Hypothalamus (tissue), 51 donors: ENCODE results near the gene ELANE.
A peak's percentile ranks its signal among the peaks of the same experiment; 100 is the strongest.
"Not testable (repeated sequence)": the region's sequence is repeated elsewhere in the genome, so short reads cannot be mapped to it uniquely, and the experiment has no call there.

Experiments
- DNase-seq, 51 donors: peaks; one replicate each; lab custom pipeline; 2025; lab: John Stamatoyannopoulos, UW

The ELANE gene

GRCh38 chr19:891421-892200 is 39.5 kb downstream of the ELANE start:
- DNase-seq, result not testable (repeated sequence)

- no peak for DNase-seq
Measured at GRCh38 chr19:892243-892893, 40.3 kb downstream of the ELANE start.

DNA sequence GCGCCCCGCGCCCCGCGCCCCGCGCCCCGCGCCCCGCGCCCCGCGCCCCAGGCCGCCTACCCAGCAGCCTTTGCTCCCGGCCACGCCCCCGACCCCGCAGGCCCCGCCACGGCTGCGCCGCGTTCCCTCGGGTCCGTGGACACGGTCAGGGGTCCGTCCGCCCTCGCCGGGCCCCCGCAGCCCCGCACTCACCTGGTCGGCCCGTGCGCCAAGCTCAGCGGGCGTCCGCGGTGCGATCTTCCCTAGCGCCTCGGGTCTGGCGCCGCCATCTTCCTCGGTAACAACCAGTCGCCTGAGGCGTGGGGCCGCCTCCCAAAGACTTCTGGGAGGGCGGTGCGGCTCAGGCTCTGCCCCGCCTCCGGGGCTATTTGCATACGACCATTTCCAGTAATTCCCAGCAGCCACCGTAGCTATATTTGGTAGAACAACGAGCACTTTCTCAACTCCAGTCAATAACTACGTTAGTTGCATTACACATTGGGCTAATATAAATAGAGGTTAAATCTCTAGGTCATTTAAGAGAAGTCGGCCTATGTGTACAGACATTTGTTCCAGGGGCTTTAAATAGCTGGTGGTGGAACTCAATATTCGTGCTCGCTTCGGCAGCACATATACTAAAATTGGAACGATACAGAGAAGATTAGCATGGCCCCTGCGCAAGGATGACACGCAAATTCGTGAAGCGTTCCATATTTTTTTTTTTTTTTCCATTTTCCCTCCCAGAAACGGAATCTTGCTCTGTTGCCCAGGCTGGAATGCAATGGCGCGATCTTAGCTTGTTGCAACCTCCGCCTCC is 41.0 kb downstream of the ELANE start, which contains the start of the genes MED16 and RNU6-9:
TSS of gene MED16 (minus strand) at position 294 of the 796 bp plus-strand sequence. CDS start 2,056 bp downstream, outside the sequence.
TSS of gene RNU6-9 (plus strand) at position 591 of the 796 bp plus-strand sequence.
- DNase-seq, result peak; percentile 24 to 95 (median 83)

GRCh38 chr19:896434-896833 is 44.3 kb downstream of the ELANE start:
- no peak for DNase-seq

DNA sequence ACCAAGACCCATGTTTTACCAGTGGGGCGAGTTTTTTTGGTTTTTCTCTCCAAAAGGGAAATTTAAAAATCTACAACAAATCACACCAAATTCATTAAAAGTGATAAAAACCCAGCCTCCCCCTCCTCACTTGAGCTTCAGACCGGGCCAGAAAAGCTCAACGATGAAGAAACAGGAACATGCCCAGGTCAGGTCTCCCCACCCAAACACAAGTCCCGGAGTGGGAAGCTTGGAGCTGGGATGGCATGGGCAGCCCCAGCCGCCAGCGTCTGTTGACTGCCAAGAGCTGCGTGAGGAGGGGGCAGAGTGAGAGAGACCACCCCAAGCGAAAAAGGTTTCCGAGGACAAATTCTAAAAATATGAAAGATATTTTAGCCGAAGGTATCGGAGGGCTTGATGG is 44.9 kb downstream of the ELANE start:
- no peak for DNase-seq

DNA sequence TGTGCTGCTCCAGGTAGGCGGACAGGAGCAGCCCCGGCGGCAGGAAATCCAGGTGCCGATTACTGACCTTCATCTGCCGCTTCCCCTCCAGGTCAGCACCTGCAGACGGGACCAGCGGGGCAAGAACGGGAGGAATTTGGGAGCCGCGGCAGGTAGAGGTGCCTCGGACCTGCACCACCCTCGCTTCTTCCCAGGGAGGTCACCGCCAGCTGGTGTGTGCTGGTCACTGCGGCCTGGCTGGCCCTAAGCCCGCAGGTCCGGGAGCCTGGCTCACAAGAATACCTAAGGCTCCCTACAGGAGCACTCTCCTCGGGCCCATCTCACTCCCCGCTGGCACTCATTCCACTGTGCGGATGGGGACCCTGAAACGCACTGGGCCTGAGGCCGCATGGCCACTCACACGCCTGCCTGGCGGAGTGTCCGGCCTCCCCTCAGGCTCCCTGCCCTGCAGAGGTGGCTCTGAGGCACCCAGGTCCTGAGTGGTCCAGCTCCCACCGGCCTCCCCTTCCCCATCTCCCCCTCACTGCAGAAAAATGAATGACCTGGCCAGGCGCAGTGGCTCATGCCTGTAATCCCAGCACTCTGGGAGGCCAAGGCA is 45.4 kb downstream of the ELANE start:
- DNase-seq, result no peak

- DNase-seq, result peak in 25 of 51 donors; percentile 12 to 76 (median 47)
Measured at GRCh38 chr19:898663-899062, 46.6 kb downstream of the ELANE start.

DNA sequence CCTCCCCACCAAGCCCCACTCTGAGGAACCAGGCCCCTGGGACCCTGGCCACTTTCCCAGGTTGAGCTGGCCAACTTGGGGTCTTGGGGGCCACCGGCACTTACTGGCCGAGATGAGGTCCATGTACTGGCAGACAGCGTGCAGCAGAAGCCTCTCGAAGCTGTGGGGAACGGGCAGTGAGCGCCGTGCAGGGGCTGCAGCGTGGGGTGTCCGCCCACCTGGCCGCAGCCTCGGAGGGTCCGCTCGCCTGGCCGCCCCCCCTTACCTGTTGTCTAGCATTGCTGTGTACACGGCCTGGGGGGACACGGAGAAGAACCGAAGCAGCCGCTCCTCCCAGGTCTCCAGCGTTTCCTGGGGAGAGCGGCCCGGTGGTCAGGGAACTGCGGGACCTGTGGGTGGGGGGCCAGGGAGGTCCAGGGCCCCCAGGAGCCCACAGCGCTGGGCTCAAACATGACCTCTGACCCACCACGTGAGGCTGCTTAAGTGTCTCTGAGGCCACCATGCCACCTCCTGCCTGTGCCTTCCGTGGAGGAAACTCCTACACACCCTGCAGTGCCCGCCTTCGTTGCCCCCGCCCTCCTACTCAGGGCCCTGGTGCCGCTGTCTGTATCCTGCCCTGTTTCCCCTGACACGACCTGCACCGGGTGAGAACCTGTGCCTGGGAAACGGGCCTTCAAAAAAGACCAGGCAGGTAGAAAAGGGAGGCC is 47.4 kb downstream of the ELANE start:
- no peak for DNase-seq

- DNase-seq, result no peak
Measured at GRCh38 chr19:900043-900301, 47.9 kb downstream of the ELANE start.

DNA sequence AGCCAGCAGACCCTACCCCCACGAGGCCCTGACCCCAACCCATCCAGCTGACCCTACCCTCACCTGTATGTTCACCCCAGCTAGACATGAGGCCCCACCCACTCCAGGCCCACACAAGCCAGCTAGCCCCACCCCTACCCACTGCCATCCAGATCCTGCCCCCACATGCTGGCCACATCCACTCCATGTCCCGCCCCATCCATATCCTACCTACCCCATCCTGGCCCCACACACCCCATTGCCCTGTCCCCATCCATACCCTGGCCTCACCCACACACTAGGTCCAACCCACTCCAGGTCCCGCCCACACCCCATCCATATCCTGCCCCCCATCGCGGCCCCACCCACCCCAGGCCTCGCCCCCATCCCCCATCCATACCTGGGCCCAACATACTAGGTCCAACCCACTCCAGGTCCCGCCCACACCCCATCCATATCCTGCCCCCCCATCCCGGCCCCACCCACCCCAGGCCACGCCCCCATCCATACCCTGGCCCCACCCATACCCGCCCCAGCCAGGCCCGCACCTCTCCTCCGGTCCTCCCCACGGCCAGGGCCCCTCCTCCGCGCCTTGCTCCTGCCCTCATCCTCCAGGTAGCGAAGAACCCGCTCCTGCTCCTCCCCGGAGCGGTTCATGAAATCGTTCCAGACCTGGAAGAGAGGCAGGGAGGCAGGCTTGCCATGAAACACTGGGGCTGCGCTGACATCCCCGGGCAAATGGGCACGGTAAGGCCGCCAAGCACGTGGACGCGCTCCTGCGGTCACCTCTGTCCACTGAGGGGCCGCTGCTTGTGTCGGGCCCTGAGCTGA is 48.4 kb downstream of the ELANE start:
- DNase-seq, result no peak

DNA sequence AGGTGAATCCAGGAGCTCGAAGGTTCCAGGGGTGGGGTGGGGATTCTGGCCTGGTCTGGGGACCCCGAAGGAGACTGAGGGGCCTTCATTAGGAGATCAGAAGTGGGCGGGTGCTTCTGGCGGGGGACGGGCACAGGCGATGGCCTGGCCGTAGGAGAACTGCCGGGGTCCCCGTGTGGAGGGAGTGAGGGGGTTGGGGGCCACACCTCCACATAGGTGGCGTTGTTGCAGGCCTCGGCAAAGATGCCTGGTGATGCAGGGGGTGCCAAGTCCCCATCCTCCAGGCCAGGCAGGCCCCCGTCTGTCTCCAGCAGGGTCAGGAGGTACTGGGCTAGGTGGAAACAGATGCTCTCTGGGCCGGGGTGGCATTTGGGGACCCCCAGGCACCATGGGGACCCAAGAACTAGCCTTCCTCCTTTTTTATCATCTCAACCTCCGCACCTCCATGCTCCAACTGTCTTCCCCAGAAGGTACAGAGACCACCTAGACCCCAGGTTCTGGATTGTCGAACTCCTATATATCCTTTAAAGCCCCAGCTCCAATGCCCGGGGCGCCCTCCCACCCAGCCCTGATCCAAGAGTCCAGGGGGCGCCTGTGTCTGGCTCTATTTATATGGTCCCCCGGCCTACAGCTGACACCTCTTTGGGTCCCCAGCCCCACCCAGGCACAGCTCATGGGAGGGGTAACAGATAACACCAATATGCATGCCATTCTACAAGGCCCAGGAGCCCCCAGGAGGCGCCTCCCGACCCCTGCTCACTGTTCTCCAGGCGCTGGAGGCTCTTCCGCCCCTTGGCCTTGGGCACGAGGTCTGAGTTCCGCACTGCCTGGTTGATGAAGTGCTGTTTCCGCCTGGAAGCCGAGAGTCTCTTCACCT is 49.4 kb downstream of the ELANE start:
- no peak for DNase-seq

DNA sequence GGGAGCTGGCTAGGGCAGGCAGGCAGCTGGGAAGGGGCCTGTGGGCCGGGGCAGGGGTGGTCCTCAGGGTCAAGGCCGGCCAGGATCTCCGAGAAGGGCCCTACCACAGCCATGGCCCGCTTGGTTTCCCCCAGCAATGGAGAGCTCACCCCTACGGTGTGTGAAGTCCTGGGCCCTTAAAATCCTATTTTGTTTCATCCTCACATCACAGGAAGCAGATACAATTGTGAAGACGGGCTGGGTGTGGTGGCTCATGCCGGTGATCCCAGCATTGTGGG is 49.9 kb downstream of the ELANE start:
- no peak for DNase-seq

DNA sequence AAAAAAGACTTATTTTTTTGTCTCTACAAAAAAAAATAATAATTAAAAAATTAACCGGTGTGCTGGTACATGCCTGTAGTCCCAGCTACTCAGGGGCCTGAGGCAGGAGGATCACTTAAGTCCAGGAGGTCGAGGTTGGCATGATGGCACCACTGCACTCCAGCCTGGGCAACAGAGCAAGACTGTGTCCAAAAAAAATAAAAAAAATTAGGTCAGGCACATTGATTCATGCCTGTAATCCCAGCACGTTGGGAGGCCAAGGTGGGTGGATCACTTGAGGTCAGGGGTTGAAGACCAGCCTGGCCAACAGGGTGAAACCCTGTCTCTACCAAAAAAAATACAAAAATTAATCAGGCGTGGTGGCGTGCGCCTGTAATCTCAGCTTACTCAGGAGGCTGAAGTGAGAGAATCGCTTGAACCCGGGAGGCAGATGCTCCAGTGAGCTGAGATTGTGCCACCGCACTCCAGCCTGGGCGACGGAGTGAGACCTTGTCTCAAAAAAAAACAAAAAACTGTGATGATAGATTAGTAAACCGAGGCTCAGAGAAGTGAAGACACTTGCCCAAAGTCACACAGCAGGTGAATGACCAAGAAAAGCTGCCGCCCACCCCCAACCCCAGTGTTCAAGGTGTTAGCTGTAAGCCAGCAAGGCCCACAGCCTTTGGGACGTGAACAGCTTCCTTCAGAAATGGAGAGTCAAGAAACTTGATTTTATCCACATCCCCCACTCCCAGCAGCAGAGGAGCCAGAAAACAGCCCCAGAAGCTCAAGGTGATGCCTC is 50.5 kb downstream of the ELANE start:
- DNase-seq, result no peak

- no peak for DNase-seq
Measured at GRCh38 chr19:903266-903797, 51.2 kb downstream of the ELANE start.

DNA sequence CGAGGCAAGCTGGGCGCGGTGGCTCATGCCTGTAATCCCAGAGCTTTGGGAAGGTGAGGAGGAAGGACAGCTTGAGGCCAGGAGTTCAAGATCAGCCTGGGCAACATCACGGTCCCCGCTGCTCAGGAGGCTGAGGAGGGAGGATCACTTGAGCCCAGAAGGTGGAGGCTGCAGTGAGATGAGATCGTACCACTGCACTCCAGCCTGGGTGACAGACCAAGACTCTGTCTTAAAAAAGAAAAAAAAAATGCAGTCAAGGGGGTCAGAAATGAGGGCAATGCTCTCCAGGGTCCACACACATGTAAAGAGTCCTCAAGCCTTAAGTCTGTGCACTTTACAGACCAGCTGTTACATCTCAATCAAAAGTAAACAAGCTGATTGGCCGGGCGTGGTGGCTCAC is 52.4 kb downstream of the ELANE start:
- DNase-seq, result no peak
